GM18519 (cell line): Measurements from ENCODE around the gene PGLYRP4.
"Not testable (repeated sequence)": the region's sequence is repeated elsewhere in the genome, so short reads cannot be mapped to it uniquely, and the experiment has no call there.

Experiments used
- ATAC-seq: cut with Tn5 transposase; IDR thresholded peaks from one replicate; pipeline ENCODE4 v1.9.1; 2021; ENCODE audit warnings: mild to moderate bottlenecking, moderate library complexity; ENCODE audit not compliant: unreplicated experiment, low FRiP score

PGLYRP4 gene

DNA sequence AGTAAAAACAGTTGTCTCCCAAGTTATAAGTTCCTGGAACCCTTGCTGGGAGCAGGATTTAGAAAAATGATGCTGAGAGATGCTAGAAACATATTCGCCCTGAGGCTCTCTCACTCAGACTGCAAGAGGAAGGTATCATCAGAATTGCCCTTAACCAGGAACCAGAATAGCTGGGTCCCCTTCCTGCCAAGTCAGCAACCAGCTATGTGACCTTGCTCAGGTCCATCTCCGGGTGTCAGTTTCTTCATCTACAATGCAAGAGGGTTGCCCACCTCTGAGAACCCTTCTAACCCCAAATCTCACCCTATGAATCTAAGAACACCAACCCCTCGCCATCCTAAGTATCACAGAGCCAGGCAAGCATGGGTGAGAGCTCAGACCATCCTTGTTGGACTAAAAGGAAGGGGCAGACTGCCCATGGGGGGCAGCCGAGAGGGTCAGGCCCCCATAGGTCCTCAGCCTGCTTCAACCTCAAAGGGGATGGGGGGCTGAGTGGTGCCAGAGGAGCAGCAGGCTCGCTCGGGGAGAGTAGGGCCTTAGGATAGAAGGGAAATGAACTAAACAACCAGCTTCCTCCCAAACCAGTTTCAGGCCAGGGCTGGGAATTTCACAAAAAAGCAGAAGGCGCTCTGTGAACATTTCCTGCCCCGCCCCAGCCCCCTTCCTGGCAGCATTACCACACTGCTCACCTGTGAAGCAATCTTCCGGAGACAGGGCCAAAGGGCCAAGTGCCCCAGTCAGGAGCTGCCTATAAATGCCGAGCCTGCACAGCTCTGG, 8.6 kb upstream of the PGLYRP4 start:
- no peak for ATAC-seq

DNA sequence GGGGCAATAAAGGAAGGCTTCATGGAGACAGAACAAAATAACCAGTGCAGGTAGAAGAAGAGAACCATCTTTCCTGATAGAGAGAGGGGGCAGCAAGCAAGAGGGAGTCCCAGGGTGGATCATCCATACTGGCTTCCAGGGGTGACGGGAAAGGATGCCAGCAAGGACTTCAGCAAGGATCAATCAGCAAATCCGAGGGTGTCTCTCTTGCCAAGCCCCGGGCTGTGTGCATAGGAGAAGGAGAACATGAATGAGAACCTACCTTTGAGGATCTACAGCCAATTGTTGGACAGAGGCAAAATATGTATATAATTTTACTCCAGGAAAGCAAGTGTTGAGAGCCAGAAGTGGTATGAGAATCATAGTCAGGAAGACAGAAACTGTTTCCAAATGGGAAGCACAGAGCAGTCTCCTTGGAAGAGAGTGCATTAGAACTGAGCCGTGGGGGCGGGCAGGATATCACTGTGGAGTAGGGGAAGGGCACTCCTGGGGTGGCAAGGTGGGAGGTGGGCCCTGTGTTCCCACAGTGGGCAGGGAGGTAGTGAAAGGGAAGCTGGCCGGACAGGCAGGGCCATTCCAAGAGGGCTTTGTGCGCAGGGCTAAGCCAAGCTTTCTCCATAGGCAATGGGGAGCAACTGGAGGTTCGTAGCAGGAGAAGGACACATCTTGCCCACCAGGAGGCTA, 7.9 kb upstream of the PGLYRP4 start:
- ATAC-seq, result no peak

DNA sequence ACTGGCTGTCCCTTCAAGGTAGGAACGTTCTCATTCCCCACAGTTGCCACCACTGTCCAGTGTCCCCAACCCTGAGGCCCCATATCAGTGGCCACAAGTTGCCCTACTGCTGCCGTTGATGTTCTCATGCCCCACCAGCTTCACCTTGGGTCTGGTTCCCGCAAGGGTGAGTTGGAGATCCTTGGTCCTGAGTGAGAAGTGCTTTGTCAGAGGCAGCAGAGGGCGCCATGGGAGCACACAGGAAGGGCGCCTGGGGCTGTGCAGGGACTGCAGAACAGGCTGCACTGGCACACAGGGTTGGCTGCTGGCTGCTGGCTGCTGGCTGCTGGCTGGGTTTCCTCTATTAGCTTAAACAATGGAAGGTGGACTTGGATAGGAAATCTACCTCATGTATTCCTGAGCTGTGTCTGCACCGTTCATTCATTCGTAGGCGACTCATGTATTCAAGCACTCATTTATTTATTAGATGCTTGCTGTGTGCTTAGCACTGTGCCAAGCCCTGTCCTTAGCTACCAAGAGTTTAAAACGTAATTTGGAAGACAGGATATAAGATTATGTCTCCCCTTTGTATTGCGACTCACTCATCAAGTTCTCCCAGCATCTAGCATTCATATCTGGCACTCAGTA, 6.9 kb upstream of the PGLYRP4 start:
- no peak for ATAC-seq

DNA sequence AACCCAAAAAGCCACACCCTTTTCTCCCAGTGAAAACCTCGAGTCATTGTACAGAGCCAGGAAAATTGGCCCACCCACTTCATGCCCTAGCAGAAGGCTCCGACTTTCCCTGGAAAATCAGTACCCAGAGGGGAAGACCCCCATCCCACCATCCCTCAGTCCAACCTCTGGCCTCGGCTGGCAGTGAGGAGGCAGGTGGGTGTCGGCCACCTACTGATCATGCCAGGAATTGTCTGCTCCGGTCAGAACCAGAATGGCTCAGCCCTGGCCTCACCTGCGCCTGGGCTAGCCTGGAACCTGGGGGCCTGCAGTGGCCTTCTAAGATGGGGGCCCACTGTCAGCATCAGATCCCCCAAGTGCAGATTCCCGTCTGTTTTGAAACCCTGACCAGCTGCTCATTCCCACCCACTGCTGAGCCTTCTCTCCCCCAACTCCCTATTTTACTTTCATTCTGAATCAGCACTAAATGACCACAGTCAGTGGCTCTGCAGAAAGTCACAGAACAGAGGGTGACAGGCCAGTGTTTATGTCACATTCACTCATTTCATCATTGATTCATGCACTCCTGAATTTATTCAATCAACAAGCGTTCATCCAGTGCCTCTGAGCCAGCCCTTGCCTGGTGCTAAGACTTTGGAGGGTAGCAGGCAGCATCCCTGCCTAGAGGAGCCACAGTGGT, 6.0 kb upstream of the PGLYRP4 start:
- ATAC-seq, result no peak

DNA sequence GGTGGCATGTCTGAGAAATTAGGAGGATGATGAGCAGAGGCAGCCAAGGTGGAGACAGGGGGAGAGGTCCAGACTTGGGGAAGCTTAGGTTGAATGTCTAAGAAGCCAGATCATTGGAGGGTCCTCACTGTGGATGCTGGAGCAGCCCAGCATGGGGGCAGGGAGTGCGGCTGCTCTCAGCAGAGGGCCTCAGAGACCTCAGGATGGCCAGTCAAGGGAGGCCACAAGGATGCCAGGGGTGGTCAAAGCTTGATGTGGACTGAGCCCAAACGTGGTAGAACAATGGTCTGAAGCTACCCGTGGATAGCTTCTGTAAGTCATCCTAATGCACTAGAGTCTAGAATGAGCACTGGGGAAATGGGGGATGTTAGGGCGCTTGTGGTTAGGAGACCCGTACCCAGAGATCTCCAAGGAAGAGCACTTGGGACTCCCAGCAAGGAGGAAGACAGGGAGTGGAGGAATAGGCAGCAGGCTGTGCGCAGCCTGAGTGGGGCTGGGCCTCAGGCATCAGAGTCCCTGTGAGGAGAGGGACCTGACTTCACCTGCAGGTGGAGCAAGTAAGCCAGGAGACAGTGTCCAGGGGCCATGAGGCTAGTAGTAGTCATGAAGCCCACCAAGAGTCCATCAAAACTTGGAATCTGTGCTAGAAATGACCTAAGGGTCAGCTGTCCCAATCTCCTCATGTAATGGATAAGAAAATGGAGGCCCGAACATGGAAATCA, 4.7 kb upstream of the PGLYRP4 start:
- no peak for ATAC-seq

DNA sequence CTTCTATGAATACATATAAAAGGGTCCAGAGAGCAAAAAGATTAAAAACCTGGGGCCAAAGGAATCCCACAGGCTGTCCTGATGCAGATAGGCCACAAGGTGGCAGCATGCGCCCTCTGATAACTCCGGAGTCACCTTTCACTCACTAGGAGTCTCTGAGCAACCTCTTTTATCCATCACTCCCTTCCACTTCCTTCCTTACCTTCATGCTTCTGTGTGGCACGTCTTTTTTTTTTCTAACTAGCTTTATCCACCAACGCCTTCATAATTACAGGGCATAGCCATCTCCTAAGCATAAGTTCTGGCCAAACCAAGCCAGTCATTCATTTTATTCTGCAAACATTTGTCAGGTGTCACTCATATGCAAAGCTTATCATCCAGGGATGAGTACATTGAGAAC, 3.9 kb upstream of the PGLYRP4 start:
- ATAC-seq, result no peak

DNA sequence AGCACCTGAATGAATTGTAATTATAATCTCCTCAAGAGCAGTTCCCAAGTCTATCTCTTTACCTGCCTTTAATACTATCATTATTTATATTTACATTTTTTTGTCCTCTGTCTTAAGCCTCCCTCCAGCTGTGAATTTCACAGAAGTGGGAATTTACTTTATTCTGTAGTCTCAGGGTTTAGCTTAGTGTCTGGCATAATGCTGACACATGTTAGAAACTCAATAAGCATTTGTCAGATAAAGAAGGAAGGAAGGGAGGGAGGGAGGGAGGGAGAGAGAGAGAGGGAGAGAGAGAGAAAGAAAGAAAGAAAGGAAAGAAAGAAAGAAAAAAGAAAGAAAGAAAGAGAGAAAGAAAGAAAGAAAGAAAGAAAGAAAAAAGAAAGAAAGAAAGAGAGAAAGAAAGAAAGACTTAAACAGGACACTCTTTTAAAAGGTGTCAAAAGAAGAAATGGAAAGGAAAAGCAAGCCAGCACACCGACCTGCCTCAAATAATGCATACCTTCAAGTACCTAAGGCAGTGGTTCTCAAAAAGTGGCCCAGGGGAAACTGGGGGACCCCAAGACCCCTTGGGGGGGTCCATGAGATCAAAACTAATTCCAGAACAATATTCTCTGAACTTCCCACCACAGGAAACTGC, 1.8 kb upstream of the PGLYRP4 start:
- no peak for ATAC-seq

DNA sequence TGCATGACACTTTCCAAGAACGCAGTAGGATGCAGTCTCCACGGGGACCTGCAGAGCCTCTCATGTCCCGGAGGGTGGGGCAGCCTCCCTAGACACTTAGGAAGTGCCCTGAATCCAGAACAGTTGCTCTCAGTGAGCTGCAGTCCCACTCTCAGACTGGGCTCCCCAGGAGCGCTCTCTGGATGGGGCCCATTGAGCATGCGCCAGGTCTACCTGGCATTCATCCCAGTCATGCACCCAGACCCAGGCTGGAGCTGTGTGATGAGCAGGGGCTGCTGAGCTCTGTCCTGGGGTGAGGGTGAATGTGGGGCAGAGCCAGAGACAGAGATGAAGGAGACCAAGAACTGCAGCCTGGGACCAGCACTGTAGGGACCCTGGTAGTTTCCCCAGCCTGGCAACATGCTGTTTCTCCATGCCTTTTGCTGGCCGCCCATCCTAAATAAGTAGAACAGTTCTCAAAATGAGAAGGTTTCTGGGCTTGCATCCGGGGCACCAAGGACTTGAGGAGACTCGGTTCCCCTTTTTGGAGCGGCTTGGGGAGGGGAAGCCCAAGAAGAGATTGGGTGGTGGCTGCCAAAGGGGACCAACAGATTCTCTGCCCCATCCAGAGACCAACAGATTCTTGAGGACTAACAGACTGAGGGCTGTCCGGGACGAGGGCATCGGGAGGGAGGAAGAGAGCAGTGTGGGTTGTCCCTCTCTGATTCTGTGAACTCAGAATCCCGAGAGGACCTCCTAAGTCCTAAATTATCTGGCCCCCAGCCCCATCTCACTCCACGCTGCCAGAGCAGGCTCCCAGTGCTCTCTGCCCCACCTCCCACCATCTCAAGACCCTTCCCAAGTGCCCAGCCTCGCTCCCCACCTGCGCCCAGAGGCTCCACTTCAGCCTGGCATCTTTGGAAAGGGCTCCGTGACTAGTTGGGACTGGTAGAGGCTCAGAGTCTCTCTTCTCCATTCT, 1.0 kb upstream of the PGLYRP4 start:
- ATAC-seq, result no peak

DNA sequence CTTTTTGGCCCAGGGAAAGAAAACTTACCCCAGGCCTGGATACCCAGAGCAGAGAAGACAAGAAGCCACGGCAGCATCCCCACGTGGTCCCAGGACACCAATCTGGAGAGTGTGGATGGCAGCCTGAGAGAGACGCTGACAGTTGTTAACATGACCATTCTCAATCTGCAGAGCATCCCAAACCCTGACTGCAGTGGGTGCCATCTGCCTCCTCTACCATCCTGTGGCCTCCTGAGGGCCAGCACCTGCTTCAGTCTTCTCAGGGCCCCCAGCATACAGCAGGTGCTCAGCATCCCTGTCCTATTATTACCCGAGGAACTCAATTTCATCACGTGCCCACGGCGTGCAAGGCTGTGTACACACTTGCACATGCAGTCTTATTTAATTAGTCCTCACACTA, 785 bp downstream of the PGLYRP4 start:
- no peak for ATAC-seq

DNA sequence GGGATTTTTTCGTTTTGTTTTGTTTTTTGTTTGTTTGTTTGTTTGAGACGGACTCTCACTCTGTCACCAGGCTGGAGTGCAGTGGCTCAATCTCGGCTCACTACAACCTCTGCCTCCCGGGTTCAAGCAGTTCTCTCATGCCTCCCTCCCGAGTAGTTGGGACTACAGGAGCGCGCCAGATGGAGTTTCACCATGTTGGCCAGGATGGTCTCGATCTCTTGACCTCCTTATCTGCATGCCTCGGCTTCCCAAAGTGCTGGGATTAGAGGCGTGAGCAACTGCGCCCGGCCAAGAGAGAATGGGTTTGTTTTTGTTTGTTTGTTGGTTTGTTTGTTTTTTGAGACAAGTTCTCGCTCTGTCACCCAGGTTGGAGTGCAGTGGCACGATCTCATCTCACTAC, 1.6 kb downstream of the PGLYRP4 start:
- ATAC-seq, result not testable (repeated sequence)

DNA sequence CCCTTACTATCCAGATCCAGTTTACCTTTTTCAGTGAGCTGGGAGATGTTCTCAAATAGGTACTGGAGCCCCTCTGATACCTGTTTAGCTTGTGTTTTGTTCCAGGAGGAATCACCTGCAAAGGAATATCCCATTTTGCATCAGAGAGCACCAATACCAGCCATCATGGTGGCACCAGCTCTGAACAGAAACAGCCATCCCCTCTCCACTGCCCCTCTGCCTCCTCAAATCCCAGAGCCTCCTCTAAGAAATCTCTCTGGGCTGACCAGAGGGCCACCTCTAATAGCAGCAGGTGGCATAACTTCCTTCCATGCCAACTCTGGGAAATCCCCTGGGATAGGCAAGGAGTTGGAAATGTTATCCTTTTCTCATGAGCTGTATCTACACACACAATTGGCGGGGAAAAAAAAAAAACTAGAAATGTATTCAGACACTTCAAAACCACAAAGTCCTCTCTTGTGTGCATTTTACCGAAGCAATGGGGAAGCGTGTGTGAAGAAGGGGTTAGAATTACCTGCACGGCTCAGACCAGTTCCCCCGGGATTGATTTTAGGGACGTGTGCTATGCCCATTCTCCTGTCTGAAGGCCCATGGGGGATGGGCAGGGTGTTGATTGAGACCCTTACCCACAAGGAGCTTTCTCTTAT, 2.4 kb downstream of the PGLYRP4 start:
- ATAC-seq, result no peak

DNA sequence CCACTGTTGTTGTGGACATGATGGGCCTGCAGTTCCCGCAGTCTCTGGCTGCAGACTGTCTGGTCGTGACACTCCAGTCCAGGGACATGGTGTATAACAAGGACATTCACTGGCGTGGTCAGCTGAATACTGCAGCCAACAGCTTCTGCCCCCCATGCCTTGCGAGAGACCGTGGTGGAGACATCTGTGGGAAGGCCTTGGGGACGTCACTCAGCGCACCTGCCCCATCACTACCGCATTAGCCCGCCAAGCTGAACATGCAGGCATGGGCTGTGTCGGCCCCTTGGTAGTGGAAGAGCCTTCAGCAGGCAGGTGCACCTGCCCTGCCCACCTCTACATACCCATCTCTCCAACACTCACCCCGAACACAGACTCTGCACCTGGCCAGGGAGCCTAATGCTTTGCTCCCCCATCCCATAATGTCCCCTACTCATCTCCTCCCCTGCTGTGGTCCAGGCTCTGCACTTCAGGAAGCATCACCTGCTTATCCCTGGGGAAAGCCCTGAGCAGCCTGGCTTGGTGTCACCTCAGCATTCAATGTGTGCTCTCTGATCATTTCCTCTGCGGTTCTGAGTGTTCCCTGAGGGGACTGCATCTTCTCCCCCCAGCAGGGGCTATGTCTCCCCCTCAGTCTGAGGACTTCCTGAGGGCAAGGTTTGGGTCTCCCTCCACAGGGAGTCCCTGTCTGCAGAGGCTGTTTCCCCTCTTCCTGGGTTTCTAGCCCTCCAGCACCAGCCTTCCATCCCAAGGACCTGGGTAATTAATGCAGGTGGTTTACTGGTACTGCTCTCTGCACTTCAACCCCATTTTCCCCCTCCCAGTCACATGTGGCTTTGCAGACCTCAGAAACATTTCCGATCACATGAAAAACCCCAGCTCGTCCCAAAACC, 3.2 kb downstream of the PGLYRP4 start:
- no peak for ATAC-seq

DNA sequence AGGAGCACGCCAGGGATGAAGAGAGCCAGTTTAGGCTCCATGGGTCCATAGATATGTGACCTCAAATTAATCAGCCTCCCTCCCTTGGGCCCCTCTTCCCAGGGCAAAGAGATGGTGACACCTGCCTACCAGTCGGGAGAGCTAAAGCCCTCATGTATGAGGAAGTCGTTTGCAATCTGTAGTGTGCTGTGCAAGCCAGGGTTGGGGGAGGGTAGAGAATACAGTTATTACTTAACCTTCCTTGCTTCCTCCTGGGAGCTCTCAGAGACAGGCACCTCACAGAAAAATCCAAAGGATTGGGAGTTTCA, 4.0 kb downstream of the PGLYRP4 start:
- no peak for ATAC-seq

DNA sequence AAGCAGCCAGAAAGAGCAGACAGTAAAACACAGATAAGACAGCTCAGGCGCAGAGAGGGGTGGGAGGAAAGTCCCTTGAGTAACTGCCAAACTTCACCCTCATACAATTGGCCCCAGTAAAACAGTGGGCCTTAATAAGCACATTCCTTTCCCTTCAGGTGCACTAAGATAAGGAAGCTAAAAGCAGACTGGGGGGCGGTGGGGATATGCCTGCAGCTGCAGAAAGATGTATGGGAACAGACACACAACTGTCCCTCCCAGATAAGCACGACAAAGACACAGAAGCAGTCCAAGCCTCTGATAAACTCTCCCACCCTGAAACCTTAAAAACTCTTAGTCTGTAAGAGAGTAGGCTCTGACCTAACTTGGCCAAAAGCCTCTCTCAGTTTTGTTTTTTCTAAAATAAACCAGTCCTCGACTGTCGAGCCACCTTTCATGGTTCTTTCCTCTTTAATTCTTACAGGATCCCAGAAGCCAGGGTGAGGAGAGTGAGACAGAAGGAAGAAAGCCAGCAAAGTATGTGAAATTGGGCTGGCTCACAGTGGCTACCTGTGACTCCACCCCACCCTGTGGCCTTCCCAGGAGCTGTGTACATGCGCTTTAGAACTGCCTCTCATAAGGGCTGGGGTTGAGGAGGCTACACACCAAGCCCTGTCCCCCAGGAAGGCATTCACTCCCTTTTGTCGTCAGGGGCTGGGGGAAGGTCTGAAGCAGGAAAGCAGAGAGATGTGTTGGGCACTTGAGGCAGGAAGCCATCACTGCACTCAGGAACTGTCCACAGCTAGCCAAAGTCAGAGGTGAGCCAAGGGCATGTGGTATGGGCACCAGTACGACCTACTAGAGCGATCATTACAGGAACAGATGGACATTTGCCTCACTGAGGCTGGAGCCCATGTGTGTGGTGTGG, 4.6 kb downstream of the PGLYRP4 start:
- no peak for ATAC-seq

DNA sequence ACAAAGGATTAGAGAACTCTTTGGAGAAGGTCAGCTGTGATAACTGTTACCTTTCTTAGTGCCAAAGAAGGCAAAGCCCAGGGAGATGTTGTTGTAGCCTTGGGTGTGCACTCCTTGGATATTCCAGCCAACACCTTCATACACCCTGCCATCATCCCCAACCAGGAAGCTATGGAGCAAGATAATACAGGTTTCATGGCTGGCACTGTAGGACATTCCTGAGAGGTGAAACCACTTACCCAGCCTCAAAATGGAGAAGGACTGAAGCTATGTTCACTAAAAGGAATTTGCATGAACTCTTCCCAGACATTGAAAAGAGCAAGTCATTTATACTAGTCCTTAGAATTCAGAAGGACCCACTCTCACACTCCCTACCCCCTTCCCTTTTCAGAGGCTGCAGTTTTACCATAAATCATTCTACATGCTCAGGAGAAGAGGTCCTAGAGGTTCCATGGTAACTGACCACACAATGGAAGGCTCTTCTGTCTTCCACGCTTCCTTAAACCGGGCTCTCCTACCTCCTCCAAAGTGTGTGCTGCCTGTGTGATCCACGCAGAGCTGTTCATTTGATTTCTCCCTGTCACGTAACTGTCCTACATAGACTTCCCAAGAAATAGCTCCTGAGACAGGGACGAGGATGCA, 5.5 kb downstream of the PGLYRP4 start:
- no peak for ATAC-seq

DNA sequence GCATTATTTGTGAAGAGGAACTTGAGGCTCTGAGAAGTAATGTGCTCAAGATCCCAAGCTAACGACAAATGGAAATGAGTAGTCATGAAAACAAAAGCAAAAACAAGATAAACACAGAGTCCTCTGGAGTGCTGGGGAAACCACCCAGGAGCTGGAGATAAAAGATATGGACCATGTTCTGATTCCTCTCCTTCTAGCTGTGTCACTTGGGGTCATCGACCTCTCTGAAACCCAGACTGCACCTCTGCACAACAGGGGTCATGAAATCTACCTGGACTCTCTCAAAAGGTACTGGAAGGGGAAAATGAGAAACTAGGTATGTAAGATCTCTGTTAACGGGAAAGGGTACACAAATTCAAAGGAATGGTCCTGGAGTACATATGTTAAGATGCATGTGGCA, 6.5 kb downstream of the PGLYRP4 start:
- ATAC-seq, result no peak
